Activated CD4-positive, alpha-beta T cell treated with anti-CD3 and anti-CD28 coated beads for 1 hour (primary cell): ENCODE data around the gene PELI2.

Experiments used
- DNase-seq: peaks from one replicate; pipeline ENCODE4 v3.0.0-alpha.2; 2020

Gene PELI2

DNA sequence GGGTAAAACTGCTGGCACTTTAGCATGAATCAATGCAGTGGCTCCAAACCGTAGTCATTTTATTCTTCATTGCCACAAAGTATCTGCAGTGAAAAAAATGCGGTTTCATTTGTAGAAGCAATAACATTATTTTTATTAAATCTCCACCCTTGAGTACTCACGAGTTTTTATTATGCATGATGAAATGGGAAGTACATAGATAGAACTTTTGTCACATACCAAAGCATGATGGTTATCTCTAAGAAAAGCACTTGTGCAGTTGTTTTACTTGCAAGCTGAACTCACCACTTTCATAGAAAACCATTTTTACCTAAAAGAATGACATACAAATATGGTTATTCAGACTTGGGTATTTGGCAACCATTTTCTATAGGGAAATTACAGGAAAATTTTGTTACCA lies 90.3 kb downstream of the PELI2 start:
- DNase-seq = no peak

DNA sequence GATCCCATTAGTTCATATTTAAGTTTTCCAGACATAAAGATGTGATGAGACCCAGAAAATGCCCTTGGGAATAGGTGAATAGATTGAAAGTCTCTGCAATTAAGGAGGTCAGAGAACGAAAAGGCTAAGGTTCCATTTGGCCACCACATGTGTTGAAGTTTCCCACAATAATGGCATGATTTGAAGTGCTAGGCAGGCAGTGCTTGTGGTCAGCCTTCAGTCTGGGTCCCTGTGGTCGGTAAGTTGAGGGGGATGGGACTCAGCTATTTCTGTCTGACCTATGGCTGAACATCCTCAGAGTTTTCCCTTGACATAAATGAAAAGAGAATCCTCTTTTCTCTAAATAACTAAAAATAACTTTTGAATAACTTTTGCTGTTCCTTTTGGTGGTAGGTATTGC lies 92.4 kb downstream of the PELI2 start:
- no peak for DNase-seq

DNA sequence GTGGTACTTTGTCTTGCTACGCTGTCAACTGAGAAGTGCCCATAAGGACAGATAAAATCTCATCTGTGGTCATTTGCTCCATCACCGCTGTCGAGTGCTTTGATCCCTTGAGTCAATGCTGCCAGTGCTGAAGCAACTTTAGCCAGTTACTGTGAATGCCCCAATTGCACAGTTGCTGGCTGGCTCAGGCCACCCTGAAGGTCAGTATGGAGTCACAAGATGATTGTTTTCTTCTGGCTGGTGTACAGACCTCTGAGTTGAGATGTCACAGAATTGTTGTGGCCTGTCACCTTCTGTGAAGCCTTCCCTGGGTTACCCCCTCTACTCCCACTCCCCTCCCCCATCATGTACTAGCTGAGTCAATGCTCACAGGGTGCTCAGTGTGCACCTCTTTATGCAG lies 92.9 kb downstream of the PELI2 start:
- DNase-seq = no peak

- DNase-seq = no peak
These were observed 93.6 kb downstream of the PELI2 start for GRCh38 chr14:56211844-56212243.

GRCh38 chr14:56212521-56212920 lies 94.3 kb downstream of the PELI2 start:
- no peak for DNase-seq

GRCh38 chr14:56213306-56213705 lies 95.1 kb downstream of the PELI2 start:
- no peak for DNase-seq

GRCh38 chr14:56215180-56215579 lies 97.0 kb downstream of the PELI2 start:
- DNase-seq = no peak

- DNase-seq = no peak
These were observed 98.6 kb downstream of the PELI2 start for GRCh38 chr14:56216626-56217379.

GRCh38 chr14:56217380-56218045 lies 99.3 kb downstream of the PELI2 start:
- DNase-seq = no peak

- no peak for DNase-seq
These were observed 101.6 kb downstream of the PELI2 start for GRCh38 chr14:56219666-56220413.

- no peak for DNase-seq
These were observed 103.3 kb downstream of the PELI2 start for GRCh38 chr14:56221382-56222128.

GRCh38 chr14:56224229-56224628 lies 106.0 kb downstream of the PELI2 start:
- DNase-seq = no peak

DNA sequence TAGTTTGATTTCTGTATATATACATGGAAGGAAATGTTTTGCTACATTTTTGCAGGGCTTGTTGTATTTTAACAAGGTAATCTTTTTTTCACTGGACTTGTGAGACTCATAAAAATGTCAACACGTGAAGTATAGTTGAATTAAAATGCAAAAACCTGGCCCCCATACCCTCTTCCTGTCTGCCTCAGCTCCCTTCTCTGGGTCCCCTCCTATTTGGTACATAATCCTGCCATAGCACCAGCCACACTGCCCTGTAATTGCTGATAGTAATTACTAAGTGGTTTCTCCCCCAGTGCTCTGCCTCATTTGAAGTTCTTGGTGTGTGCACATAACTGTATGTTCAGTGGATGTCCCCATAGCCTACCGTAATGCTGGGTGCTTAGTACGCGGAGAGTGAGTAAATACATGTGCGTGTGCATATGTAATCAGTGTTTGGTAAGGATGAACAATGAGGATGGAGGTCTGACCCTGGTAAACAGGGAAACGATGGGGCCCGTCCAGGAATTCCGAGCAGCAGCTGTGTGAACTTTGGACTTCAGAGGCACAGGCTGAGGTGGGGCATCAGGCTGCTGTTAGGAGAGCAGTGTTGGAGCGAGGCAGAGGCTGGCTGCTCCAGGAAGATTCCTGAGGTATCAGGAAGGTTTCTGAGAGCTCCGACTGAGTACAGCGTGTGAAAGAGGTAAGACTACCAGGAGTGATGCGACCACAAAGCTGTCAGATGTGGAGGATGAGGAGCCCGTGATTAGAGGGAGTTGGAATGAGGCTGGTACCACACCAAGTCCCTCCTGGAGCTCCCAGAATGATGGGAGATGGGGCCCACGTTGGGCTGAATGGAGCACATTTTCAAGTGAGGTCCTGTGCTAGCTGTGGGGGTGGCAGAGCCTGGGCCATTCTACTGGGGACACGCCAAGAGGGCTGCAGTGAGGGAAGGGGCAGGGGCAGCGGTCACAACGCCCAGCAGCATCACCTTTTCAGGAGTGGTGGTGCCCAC lies 106.8 kb downstream of the PELI2 start:
- no peak for DNase-seq

DNA sequence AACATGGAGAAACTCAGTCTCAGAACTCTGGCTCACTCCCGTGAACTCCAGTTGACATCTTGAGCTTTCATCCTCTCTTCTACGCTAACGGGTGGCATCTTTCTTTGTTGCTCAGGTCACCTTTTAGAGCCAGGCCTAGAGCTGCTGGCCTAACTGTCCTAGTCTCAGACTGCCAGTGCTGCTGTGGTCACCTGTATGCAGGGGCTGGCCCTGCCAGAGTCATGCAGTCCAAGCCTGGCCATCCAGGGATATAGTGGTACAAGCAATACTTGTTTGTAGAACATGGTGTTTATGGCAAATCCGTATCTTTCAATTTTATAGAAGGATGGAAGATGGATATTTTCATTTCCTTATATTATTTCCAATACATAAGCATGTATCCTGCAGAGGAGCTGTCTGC lies 117.2 kb downstream of the PELI2 start:
- no peak for DNase-seq

GRCh38 chr14:56237398-56237797 lies 119.2 kb downstream of the PELI2 start:
- DNase-seq = no peak

GRCh38 chr14:56241461-56241860 lies 123.2 kb downstream of the PELI2 start:
- no peak for DNase-seq

DNA sequence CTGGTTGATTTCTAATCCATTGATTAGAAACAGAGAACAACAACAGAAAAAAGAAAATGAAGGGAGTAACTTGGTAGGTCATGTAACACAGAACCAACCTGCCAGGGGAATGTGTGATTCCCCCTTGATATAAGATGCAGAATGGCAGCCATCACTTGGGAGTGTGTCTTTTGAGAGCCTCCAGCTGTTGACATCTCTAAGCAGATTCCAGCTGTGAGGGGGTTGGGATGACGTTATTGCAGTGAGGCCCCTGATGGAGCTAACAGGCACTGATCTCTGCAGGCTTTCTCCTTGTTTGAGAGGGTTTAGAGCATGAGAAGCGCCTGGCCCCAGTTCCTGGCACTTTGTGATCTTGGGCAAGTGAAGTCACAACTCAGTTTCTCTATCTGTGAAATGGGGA lies 124.9 kb downstream of the PELI2 start:
- no peak for DNase-seq

GRCh38 chr14:56244138-56244789 lies 126.1 kb downstream of the PELI2 start:
- DNase-seq = no peak

GRCh38 chr14:56247495-56248200 lies 129.4 kb downstream of the PELI2 start:
- DNase-seq = no peak

- DNase-seq = no peak
These were observed 130.2 kb downstream of the PELI2 start for GRCh38 chr14:56248442-56248841.

- DNase-seq = no peak
These were observed 142.8 kb downstream of the PELI2 start for GRCh38 chr14:56261046-56261445.
